Mucosa of descending colon (tissue), 3 donors: ENCODE results near the gene RIPK3. TPM values are rescaled to one million over a fixed set of nuclear protein-coding genes. Genes with fewer than 3 reads are reported as not detected.
"Not testable (repeated sequence)": the region's sequence is repeated elsewhere in the genome, so short reads cannot be mapped to it uniquely, and the experiment has no call there.

Experiments used
- ATAC-seq: fragments of 200-7000 bp; cut with Tn5 transposase; one replicate; pipeline ENCODE4 v1.9.1; 2020; ENCODE audit warnings: mild to moderate bottlenecking, moderate library complexity
- DNase-seq, 3 donors: peaks; one replicate each; pipeline ENCODE4 v3.0.0-alpha.2; 2020
- H3K36me3 ChIP-seq: fragments of 200-600 bp; one replicate; pipeline ENCODE4 v1.8.0; 2021; ENCODE audit warnings: low read depth, mild to moderate bottlenecking
- H3K4me1 ChIP-seq: fragments of 200-600 bp; one replicate; pipeline ENCODE4 v1.8.0; 2021; ENCODE audit warnings: low read depth, mild to moderate bottlenecking
- H3K4me3 ChIP-seq: fragments of 200-600 bp; one replicate; pipeline ENCODE4 v1.8.0; 2021; ENCODE audit warnings: mild to moderate bottlenecking
- H3K9me3 ChIP-seq: fragments of 200-600 bp; one replicate; pipeline ENCODE4 v1.8.0; 2021; ENCODE audit warnings: mild to moderate bottlenecking
- intact Hi-C, 2 donors: fragments of 100-400 bp; cut with DNase I in 1 of 2; cut with micrococcal nuclease in 1 of 2; formaldehyde crosslinking; loops; one replicate each; pipeline versions ENCODE4 v1.11.0 to v1.11.1; 2022; cut with DNase I, micrococcal nuclease
- total RNA-seq, 3 donors: library from RNA; stranded (reverse); fragmentation: NEBNext Ultra II Directional in 2 of 3; extraction: Animal tissue kit (Norgen Biotek cat#: 25700) in 2 of 3; gene quantifications; one replicate each; pipeline versions ENCODE4 v1.2.1 to v1.2.4, GENCODE V29; 2021 to 2023
- TF ChIP-seq, protein P1 (sequence below): fragments of 200-600 bp; IDR thresholded peaks from one replicate; pipeline ENCODE4 v1.8.0; 2022; ENCODE audit warnings: antibody characterized with exemption, mild to moderate bottlenecking
- donor health status: DM: no; HTN: no; CAD: no; lungs with moderate emphysema.
- donor health status: DM: no; HTN: no; CAD: no.
- donor health status: DM: no; HTN: yes; CAD: no.

Gene RIPK3
- total RNA-seq, 3 donors from 2014 or later, result 40.6 to 99.9 (median 71.7) TPM

DNA sequence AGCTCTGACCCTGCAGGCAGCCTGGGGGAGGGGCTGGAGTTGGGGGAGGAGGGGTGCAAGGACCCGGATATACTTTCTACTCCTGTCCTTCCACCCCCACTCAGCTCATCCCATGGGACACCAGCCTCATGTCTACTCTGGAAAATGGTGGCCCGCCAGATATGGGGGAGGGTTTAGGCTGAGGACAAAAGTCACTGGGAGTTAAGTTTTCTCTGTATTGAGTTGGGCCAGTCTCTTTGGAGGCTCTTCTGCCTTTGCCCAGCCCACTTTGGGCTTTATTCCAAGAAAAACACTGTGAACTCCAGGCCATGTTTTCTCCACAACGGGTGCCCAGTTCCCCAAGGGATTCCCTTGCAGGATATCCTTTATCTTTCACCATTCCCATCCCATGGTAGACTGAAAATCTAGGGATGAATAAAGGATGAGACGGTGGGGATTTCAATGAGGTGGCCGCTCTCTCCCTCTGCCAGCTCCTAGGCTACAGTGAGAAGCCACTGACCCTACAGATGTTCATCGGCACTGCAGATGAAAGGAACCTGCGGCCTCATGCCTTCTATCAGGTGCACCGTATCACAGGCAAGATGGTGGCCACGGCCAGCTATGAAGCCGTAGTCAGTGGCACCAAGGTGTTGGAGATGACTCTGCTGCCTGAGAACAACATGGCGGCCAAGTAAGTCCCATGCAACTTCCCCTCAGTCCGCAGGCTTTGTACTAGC lies 33.1 kb upstream of the RIPK3 start:
- no peak for ATAC-seq
- TF ChIP-seq, protein P1, sequence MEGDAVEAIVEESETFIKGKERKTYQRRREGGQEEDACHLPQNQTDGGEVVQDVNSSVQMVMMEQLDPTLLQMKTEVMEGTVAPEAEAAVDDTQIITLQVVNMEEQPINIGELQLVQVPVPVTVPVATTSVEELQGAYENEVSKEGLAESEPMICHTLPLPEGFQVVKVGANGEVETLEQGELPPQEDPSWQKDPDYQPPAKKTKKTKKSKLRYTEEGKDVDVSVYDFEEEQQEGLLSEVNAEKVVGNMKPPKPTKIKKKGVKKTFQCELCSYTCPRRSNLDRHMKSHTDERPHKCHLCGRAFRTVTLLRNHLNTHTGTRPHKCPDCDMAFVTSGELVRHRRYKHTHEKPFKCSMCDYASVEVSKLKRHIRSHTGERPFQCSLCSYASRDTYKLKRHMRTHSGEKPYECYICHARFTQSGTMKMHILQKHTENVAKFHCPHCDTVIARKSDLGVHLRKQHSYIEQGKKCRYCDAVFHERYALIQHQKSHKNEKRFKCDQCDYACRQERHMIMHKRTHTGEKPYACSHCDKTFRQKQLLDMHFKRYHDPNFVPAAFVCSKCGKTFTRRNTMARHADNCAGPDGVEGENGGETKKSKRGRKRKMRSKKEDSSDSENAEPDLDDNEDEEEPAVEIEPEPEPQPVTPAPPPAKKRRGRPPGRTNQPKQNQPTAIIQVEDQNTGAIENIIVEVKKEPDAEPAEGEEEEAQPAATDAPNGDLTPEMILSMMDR, result no peak
- intact Hi-C loops, result no loop called here
- H3K9me3 ChIP-seq, result no peaks in the 10 kb centered on the region
- DNase-seq, result no peak
- H3K4me1 ChIP-seq, result no peaks in the 10 kb centered on the region
- no peak overlapping the region for H3K4me3 ChIP-seq
- no peaks in the 10 kb centered on the region for H3K36me3 ChIP-seq

DNA sequence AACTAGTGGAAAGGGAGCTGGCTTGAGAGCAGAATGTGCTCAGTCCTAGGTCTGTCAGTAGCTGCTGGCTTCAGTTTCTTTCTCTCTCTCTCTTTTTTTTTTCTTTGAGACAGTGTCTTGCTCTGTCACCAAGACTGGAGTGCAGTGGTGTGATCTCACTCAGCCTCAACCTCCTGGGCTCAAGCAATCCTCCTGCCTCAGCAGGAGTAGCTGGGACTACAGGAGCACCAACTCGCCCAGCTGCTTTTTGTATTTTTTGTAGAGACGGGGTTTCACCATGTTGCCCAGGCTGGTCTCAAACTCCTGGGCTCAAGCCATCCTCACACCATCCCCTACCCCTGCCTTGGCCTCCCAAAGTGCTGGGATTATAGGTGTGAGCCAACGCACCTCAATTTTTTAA lies 31.8 kb upstream of the RIPK3 start:
- H3K4me1 ChIP-seq, intact Hi-C loops, H3K4me3 ChIP-seq, H3K9me3 ChIP-seq, ATAC-seq, H3K36me3 ChIP-seq, DNase-seq: not testable (repeated sequence)

DNA sequence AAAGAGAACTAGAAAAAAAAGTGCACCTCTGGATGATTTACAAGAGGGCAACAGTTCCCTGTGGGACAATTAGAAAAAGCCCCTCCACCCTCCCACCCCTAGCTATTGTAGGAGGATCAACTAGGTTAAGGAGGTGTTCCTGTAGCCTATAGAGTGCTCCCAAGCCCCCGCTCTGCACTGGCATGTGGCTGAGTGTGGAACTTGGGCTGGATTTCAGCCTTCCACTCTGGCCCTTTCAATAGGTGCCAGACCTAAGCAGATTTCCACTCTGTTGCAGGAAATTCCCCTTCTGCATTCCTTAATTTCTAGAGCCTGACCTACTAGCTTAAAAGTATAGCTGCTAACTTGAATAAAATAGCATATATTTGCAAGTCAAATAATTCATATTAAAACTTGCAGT lies 31.0 kb upstream of the RIPK3 start:
- TF ChIP-seq, protein P1, result no peak
- no peak for ATAC-seq
- Histone ChIP-seq H3K36me3 (no peaks in the 10 kb centered on the region), H3K4me1 (peaks cover 5% of the 10 kb centered on the region), H3K4me3 (no peak overlapping the region), H3K9me3 (no peaks in the 10 kb centered on the region)
- no peak for DNase-seq
- intact Hi-C loops, result no loop called here

DNA sequence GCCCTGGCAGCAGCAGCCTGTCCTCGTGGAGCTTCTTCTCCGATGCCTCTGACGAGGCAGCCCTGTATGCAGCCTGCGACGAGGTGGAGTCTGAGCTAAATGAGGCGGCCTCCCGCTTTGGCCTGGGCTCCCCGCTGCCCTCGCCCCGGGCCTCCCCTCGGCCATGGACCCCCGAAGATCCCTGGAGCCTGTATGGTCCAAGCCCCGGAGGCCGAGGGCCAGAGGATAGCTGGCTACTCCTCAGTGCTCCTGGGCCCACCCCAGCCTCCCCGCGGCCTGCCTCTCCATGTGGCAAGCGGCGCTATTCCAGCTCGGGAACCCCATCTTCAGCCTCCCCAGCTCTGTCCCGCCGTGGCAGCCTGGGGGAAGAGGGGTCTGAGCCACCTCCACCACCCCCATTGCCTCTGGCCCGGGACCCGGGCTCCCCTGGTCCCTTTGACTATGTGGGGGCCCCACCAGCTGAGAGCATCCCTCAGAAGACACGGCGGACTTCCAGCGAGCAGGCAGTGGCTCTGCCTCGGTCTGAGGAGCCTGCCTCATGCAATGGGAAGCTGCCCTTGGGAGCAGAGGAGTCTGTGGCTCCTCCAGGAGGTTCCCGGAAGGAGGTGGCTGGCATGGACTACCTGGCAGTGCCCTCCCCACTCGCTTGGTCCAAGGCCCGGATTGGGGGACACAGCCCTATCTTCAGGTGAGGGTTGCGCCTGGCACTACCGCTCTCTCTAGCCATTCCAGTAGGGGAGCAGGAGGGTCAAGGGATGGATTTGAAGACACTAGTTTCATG lies 30.3 kb upstream of the RIPK3 start:
- Histone ChIP-seq H3K4me1 (peaks cover 5% of the 10 kb centered on the region), H3K9me3 (no peaks in the 10 kb centered on the region), H3K36me3 (no peaks in the 10 kb centered on the region), H3K4me3 (no peak overlapping the region)
- intact Hi-C loops, result loop anchor here (5.0 kb wide), 2 partner anchors 38 to 62 kb away; no protein-coding TSS in a partner anchor
- TF ChIP-seq, protein P1, result no peak
- DNase-seq (peak in 1 of 3 donors; percentile 53), ATAC-seq (no peak)

GRCh38 chr14:24369463-24369862 lies 29.7 kb upstream of the RIPK3 start:
- ATAC-seq, result no peak
- Histone ChIP-seq H3K4me1 (peaks cover 5% of the 10 kb centered on the region), H3K9me3 (no peaks in the 10 kb centered on the region), H3K36me3 (no peaks in the 10 kb centered on the region), H3K4me3 (no peak overlapping the region)
- peak in 1 of 3 donors; percentile 37 for DNase-seq
- TF ChIP-seq, protein P1, result no peak
- intact Hi-C loops, result loop anchor here (5.0 kb wide), 2 partner anchors 37 to 63 kb away; no protein-coding TSS in a partner anchor
